Body of pancreas (tissue), 4 donors: ENCODE data around the gene AFG1L. TPM values are rescaled to one million over a fixed set of nuclear protein-coding genes. Genes with fewer than 3 reads are reported as not detected.
"Not testable (repeated sequence)": the region's sequence is repeated elsewhere in the genome, so short reads cannot be mapped to it uniquely, and the experiment has no call there.

Source experiments
- ATAC-seq: fragments of 150-250 bp; one replicate; pipeline ENCODE4 v1.9.1; 2016
- DNase-seq, 4 donors: peaks; one replicate each; pipeline ENCODE4 v3.0.0-alpha.2; 2019
- H3K27ac ChIP-seq, 4 donors: fragments of 200-600 bp; sonication (generic); 1 replicate in 3 of 4; 2 replicates in 1 of 4; pipeline versions ENCODE4 v1.5.1 to v1.6.1; 2016 to 2019; ENCODE audit warnings: mild to moderate bottlenecking in 1 of 4, mixed read lengths in 1 of 4, moderate library complexity in 1 of 4
- H3K27me3 ChIP-seq, 2 donors: fragments of 200-600 bp; sonication (generic); one replicate each; pipeline ENCODE4 v1.6.0; 2016; ENCODE audit warnings: mild to moderate bottlenecking in 1 of 2
- H3K36me3 ChIP-seq, 2 donors: fragments of 200-600 bp; sonication (generic); replicated peaks in 1 of 2; 2 replicates each; pipeline ENCODE4 v1.5.1; 2016; ENCODE audit warnings: low read depth in 2 of 2; ENCODE audit not compliant: insufficient read depth in 1 of 2
- H3K4me1 ChIP-seq: fragments of 200-600 bp; sonication (generic); one replicate; pipeline ENCODE4 v1.6.0; 2016
- H3K4me3 ChIP-seq, 2 donors: fragments of 200-600 bp; sonication (generic); 1 replicate in 1 of 2; 2 replicates in 1 of 2; pipeline ENCODE4 v1.5.1; 2016 to 2019
- H3K9me3 ChIP-seq, 3 donors: fragments of 200-600 bp; sonication (generic); 1 replicate in 2 of 3; 2 replicates in 1 of 3; pipeline ENCODE4 v1.5.1; 2016
- CTCF ChIP-seq, 7 experiments: fragments of 450-650 bp in 4 of 7; fragments of 200-600 bp in 3 of 7; sonication (generic) in 3 of 7; IDR thresholded peaks; one replicate each; pipeline ENCODE4 v1.5.1; 2016 to 2019; ENCODE audit warnings: antibody characterized with exemption in 7 of 7
- POLR2A ChIP-seq, 3 donors: fragments of 450-650 bp; IDR thresholded peaks; one replicate each; pipeline ENCODE4 v1.6.1; 2016; ENCODE audit warnings: antibody characterized with exemption in 3 of 3, mild to moderate bottlenecking in 2 of 3
- WGBS, 2 donors: methylation state at CpG; one replicate each; pipeline ENCODE4 v1.1.5; 2017; 5-methylcytosine and 5-hydroxymethylcytosine counted together
- intact Hi-C: fragments of 100-400 bp; cut with DNase I; formaldehyde crosslinking; loops from one replicate; pipeline ENCODE4 v1.15.1; 2023
- total RNA-seq, 2 donors: library from RNA; depleted of rRNA; stranded (reverse); fragments of >200 nt; gene quantifications; one replicate each; pipeline ENCODE4 v1.1.0, GENCODE V29; 2016

Gene AFG1L
- total RNA-seq, 2 donors from 2014 or later = 1.6 to 4.0 TPM

DNA sequence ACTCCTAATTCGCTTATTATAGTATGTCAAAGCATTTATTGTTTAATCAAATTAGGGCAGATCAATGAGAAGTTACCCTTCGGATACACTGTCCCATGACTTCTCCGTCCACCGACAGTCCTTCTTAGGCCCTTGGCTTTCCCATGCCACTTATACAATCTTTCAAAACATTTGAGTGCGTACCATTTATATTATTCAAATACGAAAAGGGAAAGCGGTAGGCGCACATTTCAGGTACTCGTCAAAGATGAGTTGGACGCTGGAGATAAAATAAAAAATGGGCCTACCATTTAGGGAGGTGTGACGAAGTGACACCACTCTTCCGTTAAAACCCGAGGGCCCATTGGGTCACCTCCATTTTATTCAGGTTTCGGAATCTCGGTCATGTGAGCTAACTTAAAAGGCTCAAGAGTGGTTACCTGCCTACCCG, 542 bp upstream of the AFG1L start:
- intact Hi-C loops = no loop called here
- Histone ChIP-seq H3K9me3 (no peaks in the 10 kb centered on the region), H3K27me3 (no peaks in the 10 kb centered on the region), H3K4me3 (peak overlapping the region in 1 of 2 donors; percentile 67), H3K27ac (peak overlapping the region; percentile 83 to 91 (median 88)), H3K36me3 (no peaks in the 10 kb centered on the region), H3K4me1 (peaks cover 6% of the 10 kb centered on the region)
- no peak for TF ChIP-seq CTCF (IDR thresholded peaks at IDR 0.05)
- no peak for TF ChIP-seq POLR2A (IDR thresholded peaks at IDR 0.05)
- ATAC-seq (no peak), DNase-seq (no peak)
- WGBS, 2 donors = 26 to 29% methylated on average over 16 of the region's 16 CpGs

GRCh38 chr6:108295676-108296075, 822 bp downstream of the AFG1L start:
- ATAC-seq (no peak), DNase-seq (no peak)
- Histone ChIP-seq H3K27ac (peak overlapping the region in 3 of 4 donors; percentile 87 to 91 (median 88)), H3K4me3 (peak overlapping the region; percentile 64 to 67), H3K36me3 (no peaks in the 10 kb centered on the region), H3K4me1 (peaks cover 6% of the 10 kb centered on the region), H3K9me3 (no peaks in the 10 kb centered on the region), H3K27me3 (no peaks in the 10 kb centered on the region)
- no peak for TF ChIP-seq CTCF (IDR thresholded peaks at IDR 0.05)
- TF ChIP-seq POLR2A (IDR thresholded peaks at IDR 0.05) = no peak
- 48% methylated on average over 7 of the region's 7 CpGs for WGBS, 2 donors
- intact Hi-C loops = no loop called here

DNA sequence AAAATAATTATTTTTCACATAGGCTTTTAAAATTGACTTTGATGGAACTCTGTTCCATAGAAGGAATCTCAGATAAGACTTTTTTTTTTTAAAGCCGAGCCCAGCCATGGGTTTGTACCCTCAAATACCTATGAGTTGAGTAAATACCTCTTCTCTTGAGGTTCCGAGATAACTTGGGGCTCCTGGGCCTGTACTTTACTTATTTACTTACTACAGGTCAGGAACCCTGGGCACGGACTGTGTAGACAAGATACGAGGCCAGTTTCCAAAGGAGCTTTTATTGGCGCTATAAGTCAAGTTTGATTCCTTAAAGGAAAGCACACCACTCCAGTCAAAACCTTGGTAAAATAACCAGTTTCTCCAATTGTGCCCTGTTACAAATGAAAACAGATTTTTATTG, 7.5 kb downstream of the AFG1L start:
- H3K4me3 ChIP-seq = no peak overlapping the region
- ATAC-seq (no peak), DNase-seq (no peak)
- 90 to 93% methylated on average over 5 of the region's 5 CpGs for WGBS, 2 donors
- H3K36me3 ChIP-seq = no peaks in the 10 kb centered on the region
- H3K4me1 ChIP-seq = no peaks in the 10 kb centered on the region
- H3K27ac ChIP-seq = no peak overlapping the region
- H3K9me3 ChIP-seq = no peaks in the 10 kb centered on the region
- TF ChIP-seq CTCF (IDR thresholded peaks at IDR 0.05) (no peak), POLR2A (IDR thresholded peaks at IDR 0.05) (no peak)
- H3K27me3 ChIP-seq = no peaks in the 10 kb centered on the region
- intact Hi-C loops = no loop called here

DNA sequence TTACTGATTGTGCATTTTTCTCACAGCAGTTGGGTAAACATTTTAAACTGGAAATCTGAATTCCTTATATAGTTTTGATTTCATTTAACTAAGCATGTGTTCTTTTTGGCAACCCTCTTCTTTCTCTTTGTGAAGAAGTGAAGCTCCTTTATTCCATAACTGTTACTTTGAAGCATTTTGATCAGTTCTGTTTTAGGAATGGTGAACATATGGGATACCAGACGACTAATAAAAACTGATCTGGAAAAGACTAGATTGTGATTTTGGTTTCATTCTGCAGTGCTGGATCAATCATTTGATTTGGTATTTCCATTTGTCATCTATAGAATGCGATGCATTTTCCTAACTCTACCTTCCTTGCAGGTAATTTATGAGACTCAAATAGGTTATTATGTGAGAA, 9.8 kb downstream of the AFG1L start:
- ATAC-seq (no peak), DNase-seq (no peak)
- Histone ChIP-seq H3K4me1 (no peaks in the 10 kb centered on the region), H3K9me3 (no peaks in the 10 kb centered on the region), H3K4me3 (no peak overlapping the region), H3K36me3 (no peaks in the 10 kb centered on the region), H3K27me3 (no peaks in the 10 kb centered on the region), H3K27ac (no peak overlapping the region)
- intact Hi-C loops = no loop called here
- TF ChIP-seq POLR2A (IDR thresholded peaks at IDR 0.05) = no peak
- no peak for TF ChIP-seq CTCF (IDR thresholded peaks at IDR 0.05)
- 83 to 92% methylated on average over 2 of the region's 2 CpGs for WGBS, 2 donors

DNA sequence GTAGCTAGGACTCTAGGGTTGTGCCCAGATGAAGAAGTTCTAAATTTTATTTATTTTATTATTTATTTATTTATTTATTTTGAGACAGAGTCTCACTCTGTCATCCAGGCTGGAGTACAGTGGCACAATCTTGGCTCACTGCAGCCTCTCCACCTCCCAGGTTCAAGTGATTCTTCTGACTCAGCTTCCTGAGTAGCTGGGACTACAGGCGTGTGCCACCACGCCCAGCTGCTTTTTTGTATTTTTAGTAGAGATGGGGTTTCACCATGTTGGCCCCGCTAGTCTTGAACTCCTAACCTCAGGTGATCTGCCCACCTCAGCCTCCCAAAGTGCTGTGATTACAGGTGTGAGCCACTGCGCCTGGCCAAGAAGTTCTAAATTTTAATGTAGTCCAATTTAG, 13.8 kb downstream of the AFG1L start:
- H3K4me1 ChIP-seq, DNase-seq, H3K4me3 ChIP-seq, H3K27me3 ChIP-seq, ATAC-seq, intact Hi-C loops, H3K27ac ChIP-seq, H3K9me3 ChIP-seq, H3K36me3 ChIP-seq: not testable (repeated sequence)
- WGBS, 2 donors = 85 to 87% methylated on average over 4 of the region's 4 CpGs
